NCI-H82 (cell line): ENCODE data around the gene SERAC1.
A peak's percentile ranks its signal among the peaks of the same experiment; 100 is the strongest.

Source experiments
- DNase-seq: peaks from one replicate; lab custom pipeline; 2025; lab: John Stamatoyannopoulos, UW

The SERAC1 gene

GRCh38 chr6:158121335-158121734 lies 46.7 kb downstream of the SERAC1 start:
- peak; percentile 68 for DNase-seq

GRCh38 chr6:158118886-158119285 lies 49.2 kb downstream of the SERAC1 start:
- peak; percentile 39 for DNase-seq

- no peak for DNase-seq
Observed at GRCh38 chr6:158115508-158115907, 52.6 kb downstream of the SERAC1 start.

GRCh38 chr6:158115102-158115501 lies 53.0 kb downstream of the SERAC1 start:
- DNase-seq: no peak

- no peak for DNase-seq
Observed at GRCh38 chr6:158113802-158114201, 54.3 kb downstream of the SERAC1 start.

- DNase-seq: no peak
Observed at GRCh38 chr6:158111987-158112386, 56.1 kb downstream of the SERAC1 start.

- DNase-seq: no peak
Observed at GRCh38 chr6:158110986-158111385, 57.1 kb downstream of the SERAC1 start.

GRCh38 chr6:158109748-158110147 lies 58.3 kb downstream of the SERAC1 start:
- DNase-seq: no peak

- no peak for DNase-seq
Observed at GRCh38 chr6:158104696-158105095, 63.4 kb downstream of the SERAC1 start.

- DNase-seq: no peak
Observed at GRCh38 chr6:158103228-158103627, 64.8 kb downstream of the SERAC1 start.

- DNase-seq: no peak
Observed at GRCh38 chr6:158095671-158096070, 72.4 kb downstream of the SERAC1 start.

- no peak for DNase-seq
Observed at GRCh38 chr6:158095031-158095430, 73.0 kb downstream of the SERAC1 start.

- no peak for DNase-seq
Observed at GRCh38 chr6:158092806-158093205, 75.3 kb downstream of the SERAC1 start.

GRCh38 chr6:158087224-158087867 lies 80.7 kb downstream of the SERAC1 start:
- DNase-seq: no peak

GRCh38 chr6:158086504-158087223 lies 81.4 kb downstream of the SERAC1 start:
- DNase-seq: no peak

GRCh38 chr6:158086054-158086503 lies 82.0 kb downstream of the SERAC1 start:
- no peak for DNase-seq

- DNase-seq: no peak
Observed at GRCh38 chr6:158085261-158086053, 82.6 kb downstream of the SERAC1 start.

GRCh38 chr6:158083455-158084325 lies 84.4 kb downstream of the SERAC1 start:
- DNase-seq: no peak

GRCh38 chr6:158081657-158081935 lies 86.5 kb downstream of the SERAC1 start:
- no peak for DNase-seq

- DNase-seq: peak; percentile 15
Observed at GRCh38 chr6:158080849-158081656, 87.0 kb downstream of the SERAC1 start.

GRCh38 chr6:158078320-158078719 lies 89.7 kb downstream of the SERAC1 start:
- DNase-seq: no peak
